Erythroblast (primary cell): Measurements from ENCODE around the gene CNNM2.

Experiments
- GATA1 ChIP-seq: IDR thresholded peaks from 2 replicates; pipeline ENCODE4 v1.6.1; 2011; ENCODE audit warnings: low read depth, mild to moderate bottlenecking, control low read depth, low read length, moderate library complexity
- POLR2A ChIP-seq: IDR thresholded peaks from 2 replicates; pipeline ENCODE4 v1.6.1; 2011; ENCODE audit warnings: mild to moderate bottlenecking, low read length

- TF ChIP-seq POLR2A: no peak
- no peak for TF ChIP-seq GATA1
These were observed 103.8 kb downstream of the CNNM2 start for GRCh38 chr10:103021900-103022293.
